ENCODE results near the gene GLRX3. TPM values are rescaled to one million over a fixed set of nuclear protein-coding genes. Genes with fewer than 3 reads are reported as not detected.

The GLRX3 gene
- total RNA-seq, 8 experiments from 2014 or later = 58.8 to 125 (median 86.5) TPM

DNA sequence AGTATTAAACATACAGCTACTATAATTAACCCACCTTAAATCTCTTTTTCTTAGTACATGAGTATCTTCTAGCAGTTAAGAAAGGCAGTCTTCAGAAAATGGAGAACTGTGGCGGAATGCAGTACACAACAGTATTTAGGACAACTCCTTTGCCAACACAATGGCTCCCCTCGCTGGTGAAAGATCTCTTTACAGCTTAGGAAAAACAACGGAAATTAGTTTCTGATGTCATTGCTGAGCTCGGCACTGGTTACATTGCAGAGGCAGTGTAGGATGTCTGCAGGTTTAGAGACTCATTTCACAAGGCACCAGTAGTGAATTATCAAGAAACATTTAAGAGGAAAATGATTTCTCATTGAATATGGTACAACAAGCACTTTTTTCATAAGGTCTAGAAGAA is 43.4 kb downstream of the GLRX3 start:
- 0 to 100% (median 40%) methylated on average over 1 to 4 of the region's 4 CpGs for WGBS, 10 experiments
- in situ Hi-C loops (cut with MboI; ENCODE audit: low pct_unique_long_range_greater_than_20kb in 2 of 9, low sequenced_read_pairs in 9 of 9, unreplicated experiment in 9 of 9) = loop anchor here in 6 of 9 experiments (25.0 kb wide), 2 partner anchors 1683 to 1708 kb away; no protein-coding TSS in a partner anchor
- Histone ChIP-seq H3K4me1 (replicated peaks in 1 of 2) (no peaks in the 10 kb centered on the region), H3K27ac (no peak overlapping the region), H3K4me3 (no peak overlapping the region)
- peak; percentile 77 to 99 (median 90) for ATAC-seq (replicated peaks in 6 of 8)

DNA sequence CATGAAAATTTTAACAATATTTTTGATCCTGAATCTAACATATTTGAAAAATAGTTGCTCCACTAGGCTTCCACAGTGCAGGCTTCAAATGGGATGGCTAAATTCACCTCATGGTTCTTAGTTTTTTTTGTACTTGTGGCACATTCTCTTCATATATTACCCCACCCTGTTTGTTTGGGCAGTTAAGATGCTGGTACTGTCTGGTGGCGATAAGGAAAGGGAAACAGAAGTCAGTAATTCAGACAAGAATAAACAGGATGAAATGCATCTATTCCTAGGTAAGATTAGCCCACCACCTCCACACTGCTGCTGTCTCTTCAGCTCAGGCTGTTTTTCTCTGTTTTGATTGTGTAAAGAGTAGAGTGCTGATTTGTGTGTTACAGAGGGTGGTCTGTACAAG is 44.2 kb downstream of the GLRX3 start:
- 89 to 100% (median 100%) methylated on average over 1 of the region's 1 CpG; no CpG with 5 or more reads in 5 of the 10 experiments for WGBS, 10 experiments
- in situ Hi-C loops (cut with MboI; ENCODE audit: low pct_unique_long_range_greater_than_20kb in 2 of 9, low sequenced_read_pairs in 9 of 9, unreplicated experiment in 9 of 9) = loop anchor here in 6 of 9 experiments (25.0 kb wide), 2 partner anchors 1682 to 1707 kb away; no protein-coding TSS in a partner anchor
- no peak overlapping the region for H3K4me3 ChIP-seq

DNA sequence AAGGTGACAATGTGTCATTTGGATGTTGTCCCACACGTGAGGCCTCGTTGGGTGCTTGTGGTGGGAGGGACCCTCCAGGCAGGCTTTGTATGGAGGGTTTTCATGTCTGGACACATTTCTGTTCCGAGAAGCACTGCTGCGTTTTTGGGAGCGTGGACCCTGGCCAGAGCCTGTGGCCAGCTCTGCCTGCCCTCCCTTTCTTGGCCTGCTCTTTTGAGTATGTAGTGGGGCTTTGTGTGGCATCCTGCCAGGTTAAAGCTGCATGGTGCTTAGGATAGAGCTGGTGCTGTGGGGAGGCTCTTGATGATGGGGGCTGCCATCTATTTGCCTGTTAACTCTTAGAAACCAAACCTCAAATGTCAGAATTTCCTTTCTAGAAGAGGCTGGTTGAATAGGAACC is 45.7 kb downstream of the GLRX3 start:
- Histone ChIP-seq H3K4me1 (replicated peaks in 1 of 2) (no peaks in the 10 kb centered on the region), H3K4me3 (no peak overlapping the region), H3K27ac (no peak overlapping the region)
- in situ Hi-C loops (cut with MboI; ENCODE audit: low pct_unique_long_range_greater_than_20kb in 2 of 9, low sequenced_read_pairs in 9 of 9, unreplicated experiment in 9 of 9) = loop anchor here in 6 of 9 experiments (25.0 kb wide), 2 partner anchors 1680 to 1705 kb away; no protein-coding TSS in a partner anchor
- no peak for ATAC-seq (replicated peaks in 6 of 8)
- 80 to 100% (median 93%) methylated on average over 1 to 3 of the region's 5 CpGs; no CpG with 5 or more reads in 4 of the 10 experiments for WGBS, 10 experiments

More for the DNA sequence above, 44.2 kb downstream of the GLRX3 start:
- Histone ChIP-seq H3K27ac (no peak overlapping the region), H3K4me1 (replicated peaks in 1 of 2) (no peaks in the 10 kb centered on the region)
- no peak for ATAC-seq (replicated peaks in 6 of 8)

DNA sequence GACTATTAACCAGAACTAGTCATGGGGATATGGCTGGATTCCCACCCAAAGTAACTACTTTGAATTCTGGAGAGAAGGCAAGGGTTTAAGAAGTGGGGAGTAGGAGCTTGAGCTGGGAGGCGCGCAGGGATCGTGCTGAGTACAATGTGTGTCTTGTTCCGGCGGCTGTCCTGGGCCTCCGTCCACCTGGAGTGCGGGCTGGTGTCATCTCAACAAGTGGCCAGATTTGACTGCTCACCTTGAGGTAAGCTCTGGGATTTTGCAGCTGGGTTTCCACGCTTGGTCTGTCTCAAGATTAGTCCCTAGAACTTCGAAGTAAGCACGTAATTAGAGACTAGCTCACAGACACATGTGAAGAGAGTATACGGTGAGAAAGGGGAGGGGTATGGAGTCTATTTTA is 49.4 kb downstream of the GLRX3 start:
- Histone ChIP-seq H3K4me1 (replicated peaks in 1 of 2) (no peaks in the 10 kb centered on the region), H3K27ac (no peak overlapping the region), H3K4me3 (no peak overlapping the region)
- ATAC-seq (replicated peaks in 6 of 8) = no peak
- 62 to 100% (median 90%) methylated on average over 3 to 11 of the region's 11 CpGs; no CpG with 5 or more reads in 2 of the 10 experiments for WGBS, 10 experiments
- in situ Hi-C loops (cut with MboI; ENCODE audit: low pct_unique_long_range_greater_than_20kb in 2 of 9, low sequenced_read_pairs in 9 of 9, unreplicated experiment in 9 of 9) = loop anchor here in 6 of 9 experiments (25.0 kb wide), 2 partner anchors 1677 to 1702 kb away; no protein-coding TSS in a partner anchor

DNA sequence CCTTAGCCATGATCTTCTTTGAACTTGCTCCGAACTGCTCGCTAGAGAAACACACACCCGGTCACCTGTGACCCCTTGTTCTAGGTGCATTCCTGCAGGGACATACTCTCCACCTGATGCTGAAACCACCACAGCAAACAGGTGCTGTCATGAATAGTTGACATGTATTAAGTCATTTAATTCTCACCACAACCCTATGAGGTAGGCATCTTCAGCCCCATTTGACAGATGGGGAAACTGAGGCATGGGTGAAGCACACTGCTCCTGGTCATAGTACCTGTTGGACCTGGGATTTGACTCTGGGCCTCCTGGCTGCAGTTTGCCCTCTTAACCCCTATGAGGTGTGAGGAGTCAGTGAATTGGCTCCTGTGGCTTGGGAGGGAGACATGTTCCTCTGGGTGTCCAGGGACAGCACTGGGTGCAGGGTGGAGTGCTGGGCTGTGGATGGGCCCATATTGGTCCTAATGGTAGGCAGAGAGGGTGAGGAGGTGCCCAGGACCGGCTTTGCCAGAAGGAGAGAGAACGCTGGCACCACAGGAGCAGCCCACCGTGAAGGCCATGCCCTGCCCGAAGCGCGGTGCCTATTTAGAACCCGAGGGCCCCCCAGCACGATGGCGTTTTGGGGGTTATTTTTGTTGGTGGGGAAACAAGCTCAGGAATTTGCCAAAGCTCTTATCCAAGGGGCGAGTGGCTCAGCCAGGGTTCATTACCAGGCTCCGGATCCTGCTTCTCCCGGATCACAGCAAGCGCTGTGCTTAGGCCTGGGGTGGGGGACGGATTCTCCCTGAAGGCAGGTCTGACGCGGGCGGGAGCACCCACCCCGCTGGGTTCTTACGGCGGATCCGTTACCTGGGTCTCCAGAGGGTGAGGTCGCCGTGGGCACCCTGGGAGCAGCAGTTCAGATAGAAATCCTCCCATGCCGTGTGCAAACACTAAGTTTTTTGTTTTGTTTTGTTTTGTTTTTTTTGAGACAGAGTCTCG is 52.3 kb downstream of the GLRX3 start:
- no peak for ATAC-seq (replicated peaks in 6 of 8)
- Histone ChIP-seq H3K4me1 (replicated peaks in 1 of 2) (peaks cover 0 to 4% of the 10 kb centered on the region in 2 donors), H3K4me3 (no peak overlapping the region), H3K27ac (no peak overlapping the region)
- 87 to 100% (median 100%) methylated on average over 1 to 14 of the region's 28 CpGs; no CpG with 5 or more reads in 3 of the 10 experiments for WGBS, 10 experiments
- in situ Hi-C loops (cut with MboI; ENCODE audit: low pct_unique_long_range_greater_than_20kb in 2 of 9, low sequenced_read_pairs in 9 of 9, unreplicated experiment in 9 of 9) = loop anchor here in 6 of 9 experiments (25.0 kb wide), 2 partner anchors 1674 to 1699 kb away; no protein-coding TSS in a partner anchor

DNA sequence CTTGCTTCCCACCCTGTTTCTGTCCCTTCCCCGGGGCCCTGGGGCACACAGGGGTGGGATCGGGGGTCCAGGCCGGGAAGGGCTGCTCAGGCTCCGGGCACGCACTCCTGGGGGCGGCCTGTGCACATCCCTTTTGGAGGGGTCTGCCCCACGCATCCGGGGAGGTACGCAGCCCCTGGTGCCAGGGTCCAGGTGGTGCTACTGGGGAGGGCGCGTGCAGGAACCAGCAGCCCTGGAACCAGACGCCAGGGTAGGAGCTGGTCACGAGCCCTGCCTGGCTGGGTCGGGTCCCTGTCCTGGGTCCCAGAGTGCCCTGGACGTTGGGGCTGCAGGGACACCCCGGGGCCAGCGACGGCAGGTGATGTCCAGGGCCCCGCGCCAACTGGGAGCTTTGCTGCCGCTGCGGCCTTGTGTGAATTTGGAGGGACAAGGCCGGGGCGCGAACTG is 53.4 kb downstream of the GLRX3 start:
- Histone ChIP-seq H3K4me1 (replicated peaks in 1 of 2) (peaks cover 0 to 4% of the 10 kb centered on the region in 2 donors), H3K4me3 (no peak overlapping the region), H3K27ac (no peak overlapping the region)
- in situ Hi-C loops (cut with MboI; ENCODE audit: low pct_unique_long_range_greater_than_20kb in 2 of 9, low sequenced_read_pairs in 9 of 9, unreplicated experiment in 9 of 9) = loop anchor here in 6 of 9 experiments (25.0 kb wide), 2 partner anchors 1673 to 1698 kb away; no protein-coding TSS in a partner anchor
- peak in 1 of 8 experiments; percentile 0 for ATAC-seq (replicated peaks in 6 of 8)
- 100% methylated on average over 2 of the region's 25 CpGs; no CpG with 5 or more reads in 9 of the 10 experiments for WGBS, 10 experiments

DNA sequence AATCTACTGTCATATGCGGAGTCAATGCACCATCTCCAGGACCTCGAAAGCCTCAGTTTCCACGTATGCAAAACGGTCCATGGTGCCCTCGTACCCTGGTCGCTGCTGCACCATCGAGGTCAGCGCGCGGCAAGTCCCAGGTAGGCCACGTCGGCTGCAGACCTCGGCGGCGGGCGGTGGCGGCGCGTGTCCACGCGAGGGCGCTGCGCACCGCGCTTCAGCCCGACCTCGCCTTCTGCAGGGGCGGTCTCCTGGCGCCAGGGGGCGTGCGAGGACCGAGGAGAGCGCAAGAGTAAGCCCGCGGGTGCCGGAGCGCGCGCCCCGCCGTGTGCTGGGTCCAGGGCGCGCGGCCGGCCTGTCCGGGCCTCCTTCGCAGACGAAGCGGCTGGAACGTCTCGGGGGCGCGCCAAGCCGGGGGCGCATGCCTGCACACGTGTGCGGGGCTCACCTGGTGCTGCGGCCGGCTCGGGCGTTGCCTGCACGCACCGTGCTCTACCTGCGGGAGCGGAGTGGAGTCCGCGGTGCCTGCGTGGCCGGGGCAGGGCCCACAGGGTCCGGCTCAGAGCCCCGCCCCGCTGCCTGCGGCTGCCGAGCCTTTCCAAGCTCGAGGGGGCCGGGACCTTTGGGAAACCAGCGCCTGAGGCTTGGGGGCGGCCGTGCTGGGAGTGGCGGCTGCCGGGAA is 54.0 kb downstream of the GLRX3 start:
- peak; percentile 80 to 93 (median 91) for ATAC-seq (replicated peaks in 6 of 8)
- in situ Hi-C loops (cut with MboI; ENCODE audit: low pct_unique_long_range_greater_than_20kb in 2 of 9, low sequenced_read_pairs in 9 of 9, unreplicated experiment in 9 of 9) = loop anchor here in 6 of 9 experiments (25.0 kb wide), 2 partner anchors 1672 to 1697 kb away; no protein-coding TSS in a partner anchor
- 0 to 7% methylated on average over 6 to 14 of the region's 81 CpGs; no CpG with 5 or more reads in 8 of the 10 experiments for WGBS, 10 experiments

DNA sequence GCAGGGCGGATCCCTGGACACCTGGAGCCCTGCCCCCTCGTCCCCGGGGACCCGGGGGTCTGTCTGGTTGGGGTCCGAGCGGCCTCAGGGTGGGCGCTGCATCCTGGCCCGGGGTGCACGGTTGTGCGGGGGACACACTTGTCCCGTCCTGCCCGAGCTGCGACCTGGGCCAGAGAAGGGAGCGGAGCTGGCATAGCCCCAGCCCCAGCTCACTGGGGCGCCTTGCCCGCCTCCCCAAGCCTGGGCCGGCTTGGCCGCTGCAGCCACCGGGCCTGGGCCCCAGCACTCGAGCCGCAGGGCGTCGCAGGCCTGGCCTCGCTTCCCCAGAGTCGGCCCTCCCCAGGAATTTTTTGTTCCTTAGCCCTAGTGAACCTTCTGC is 54.5 kb downstream of the GLRX3 start:
- in situ Hi-C loops (cut with MboI; ENCODE audit: low pct_unique_long_range_greater_than_20kb in 2 of 9, low sequenced_read_pairs in 9 of 9, unreplicated experiment in 9 of 9) = loop anchor here in 6 of 9 experiments (25.0 kb wide), 2 partner anchors 1672 to 1697 kb away; no protein-coding TSS in a partner anchor
- Histone ChIP-seq H3K4me3 (peak overlapping the region; percentile 29 to 48 (median 47)), H3K4me1 (replicated peaks in 1 of 2) (peaks cover 0 to 4% of the 10 kb centered on the region in 2 donors), H3K27ac (no peak overlapping the region)
- 0 to 20% methylated on average over 1 of the region's 25 CpGs; no CpG with 5 or more reads in 8 of the 10 experiments for WGBS, 10 experiments
- ATAC-seq (replicated peaks in 6 of 8) = peak in 2 of 8 experiments; percentile 9 to 17

More for the DNA sequence above, 54.0 kb downstream of the GLRX3 start:
- Histone ChIP-seq H3K4me1 (replicated peaks in 1 of 2) (peaks cover 0 to 4% of the 10 kb centered on the region in 2 donors), H3K27ac (no peak overlapping the region), H3K4me3 (peak overlapping the region; percentile 29 to 48 (median 47))

DNA sequence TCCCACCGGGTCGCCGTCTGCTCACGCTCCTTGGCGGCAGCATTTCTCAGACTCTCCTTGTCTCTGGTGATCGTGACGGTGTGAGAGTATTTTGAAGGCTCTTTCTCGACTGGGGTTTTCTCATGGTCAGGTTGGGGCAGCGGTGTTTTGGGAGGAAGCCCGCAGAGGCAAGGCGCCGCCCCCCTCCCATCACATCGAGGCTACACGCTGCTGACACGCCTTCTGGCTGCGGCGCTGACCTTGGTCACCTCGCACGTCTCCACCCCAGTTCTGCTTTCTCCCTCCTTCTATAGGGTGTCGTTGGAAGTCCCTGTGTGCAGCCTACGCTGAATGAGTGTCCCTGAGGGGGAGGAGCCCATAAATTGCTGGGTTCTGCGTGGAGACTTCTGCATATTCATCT is 55.2 kb downstream of the GLRX3 start:
- WGBS, 10 experiments = 60 to 100% (median 90%) methylated on average over 1 to 13 of the region's 22 CpGs; no CpG with 5 or more reads in 3 of the 10 experiments
- no peak for ATAC-seq (replicated peaks in 6 of 8)
- no peak overlapping the region for H3K27ac ChIP-seq
- H3K4me3 ChIP-seq = no peak overlapping the region
- peaks cover 0 to 4% of the 10 kb centered on the region in 2 donors for H3K4me1 ChIP-seq (replicated peaks in 1 of 2)
- in situ Hi-C loops (cut with MboI; ENCODE audit: low pct_unique_long_range_greater_than_20kb in 2 of 9, low sequenced_read_pairs in 9 of 9, unreplicated experiment in 9 of 9) = loop anchor here in 6 of 9 experiments (25.0 kb wide), 2 partner anchors 1671 to 1696 kb away; no protein-coding TSS in a partner anchor

DNA sequence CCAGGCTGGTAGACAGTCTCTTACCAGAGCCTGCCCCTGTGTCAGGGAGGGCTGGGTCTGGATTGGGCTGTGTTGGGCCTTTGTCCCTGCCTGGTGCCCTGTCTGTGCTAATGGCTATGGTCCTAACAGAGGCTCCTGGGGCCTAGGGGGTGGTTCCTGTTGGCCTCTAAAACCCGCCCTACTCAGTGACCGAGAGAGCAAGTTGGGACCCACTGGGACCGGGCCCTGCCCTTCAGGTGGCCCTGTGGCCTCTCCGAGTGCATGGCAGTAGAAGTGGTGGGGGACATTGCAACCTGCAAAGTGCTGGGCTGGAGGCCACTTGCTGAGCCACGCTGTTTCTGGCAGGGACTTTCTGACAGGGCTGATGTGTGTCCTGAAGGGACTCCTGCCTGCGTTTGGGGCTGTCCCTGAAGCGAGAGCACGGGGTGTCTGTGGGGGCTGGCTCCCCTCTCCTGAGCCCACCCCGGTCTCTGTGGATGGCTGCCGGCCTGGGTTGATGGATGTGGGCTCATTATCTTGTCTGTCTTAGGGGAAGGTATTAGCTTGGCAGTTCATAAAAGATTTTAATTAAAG is 56.2 kb downstream of the GLRX3 start:
- peaks cover 0 to 4% of the 10 kb centered on the region in 2 donors for H3K4me1 ChIP-seq (replicated peaks in 1 of 2)
- H3K27ac ChIP-seq = no peak overlapping the region
- H3K4me3 ChIP-seq = no peak overlapping the region
- no peak for ATAC-seq (replicated peaks in 6 of 8)
- in situ Hi-C loops (cut with MboI; ENCODE audit: low pct_unique_long_range_greater_than_20kb in 2 of 9, low sequenced_read_pairs in 9 of 9, unreplicated experiment in 9 of 9) = loop anchor here in 6 of 9 experiments (25.0 kb wide), 2 partner anchors 1670 to 1695 kb away; no protein-coding TSS in a partner anchor
- 60 to 100% (median 100%) methylated on average over 1 to 6 of the region's 10 CpGs; no CpG with 5 or more reads in 3 of the 10 experiments for WGBS, 10 experiments

DNA sequence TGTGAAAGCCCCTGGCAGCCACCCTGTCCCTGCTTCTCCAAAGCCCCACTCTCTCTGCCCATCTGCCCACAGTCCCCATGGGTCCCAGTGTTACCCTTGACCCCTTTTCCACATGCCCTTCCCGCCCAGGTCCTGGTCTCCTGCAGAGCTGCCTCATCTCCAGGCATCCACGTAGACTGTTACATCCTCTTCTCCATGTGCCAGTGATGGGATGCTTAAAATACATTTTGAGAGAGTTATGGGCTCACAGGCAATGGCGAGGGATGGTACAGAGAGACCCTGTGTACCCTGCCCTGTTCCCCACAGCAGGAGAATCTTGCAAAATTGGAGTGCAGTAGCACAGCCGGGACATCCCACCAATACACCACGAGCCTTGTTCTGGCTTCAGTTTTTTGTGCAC is 56.8 kb downstream of the GLRX3 start:
- in situ Hi-C loops (cut with MboI; ENCODE audit: low pct_unique_long_range_greater_than_20kb in 2 of 9, low sequenced_read_pairs in 9 of 9, unreplicated experiment in 9 of 9) = loop anchor here in 6 of 9 experiments (25.0 kb wide), 2 partner anchors 1669 to 1694 kb away; no protein-coding TSS in a partner anchor
- 58 to 100% (median 82%) methylated on average over 2 to 3 of the region's 5 CpGs; no CpG with 5 or more reads in 6 of the 10 experiments for WGBS, 10 experiments
- Histone ChIP-seq H3K4me1 (replicated peaks in 1 of 2) (peaks cover 0 to 4% of the 10 kb centered on the region in 2 donors), H3K27ac (no peak overlapping the region), H3K4me3 (no peak overlapping the region)
- ATAC-seq (replicated peaks in 6 of 8) = no peak
